Endothelial cell of umbilical vein (primary cell): Measurements from ENCODE around the gene EHD1. TPM values are rescaled to one million over a fixed set of nuclear protein-coding genes. Genes with fewer than 3 reads are reported as not detected.

Experiments
- BruUV-seq: library from RNA; stranded (reverse); fragments of 400-500 nt; replicated peaks from 2 replicates; lab custom pipeline; 2021; lab: Mats Ljungman, UMichigan
- CTCF ChIA-PET: fragments of 300-600, 350-600 bp; sonication (Branson Sonifier 250); formaldehyde crosslinking; loops from one replicate; lab custom pipeline; 2021; ENCODE audit warnings: antibody characterized with exemption, inconsistent platforms; lab: Charles Lee
- POLR2A ChIA-PET: fragments of 300-600, 350-600 bp; sonication (Branson Sonifier 250); formaldehyde crosslinking; loops from one replicate; lab custom pipeline; 2021; ENCODE audit warnings: antibody characterized with exemption, inconsistent platforms; lab: Charles Lee
- DNase-seq: peaks from one replicate; pipeline ENCODE4 v3.0.0-alpha.2; 2011; ENCODE audit warnings: low read depth, low spot score
- FAIRE-seq: peaks from 2 replicates; lab custom pipeline; 2011; peaks lifted over from hg19 to GRCh38; lab: Jason Lieb, UNC
- H2AFZ ChIP-seq: 2 replicates; pipeline ENCODE4 v1.6.0; 2012; ENCODE audit warnings: low read depth, low read length, control low read depth, inconsistent platforms
- H3K27ac ChIP-seq: 2 replicates; pipeline ENCODE4 v1.5.1; 2011; ENCODE audit warnings: low read depth, mild to moderate bottlenecking, control low read depth, low read length, moderate library complexity; ENCODE audit not compliant: insufficient read depth
- H3K27me3 ChIP-seq, 2 experiments: 2 replicates each; pipeline versions ENCODE4 v1.6.0 to v1.6.1; 2011; ENCODE audit warnings: low read length in 2 of 2, mixed read lengths in 1 of 2; ENCODE audit not compliant: control insufficient read depth in 2 of 2, insufficient read depth in 2 of 2
- H3K36me3 ChIP-seq, 2 experiments: 2 replicates in 1 of 2; 3 replicates in 1 of 2; pipeline ENCODE4 v1.5.1; 2011; ENCODE audit warnings: low read length in 2 of 2, mild to moderate bottlenecking in 1 of 2, moderate library complexity in 1 of 2; ENCODE audit not compliant: control insufficient read depth in 2 of 2, insufficient read depth in 2 of 2; ENCODE audit errors: extremely low read depth in 1 of 2
- H3K4me1 ChIP-seq: 3 replicates; pipeline ENCODE4 v1.5.1; 2011; ENCODE audit warnings: mild to moderate bottlenecking, low read length; ENCODE audit not compliant: control insufficient read depth, insufficient read depth; ENCODE audit errors: extremely low read depth
- H3K4me2 ChIP-seq: 2 replicates; pipeline ENCODE4 v1.6.1; 2011; ENCODE audit warnings: low read length, control low read depth, mixed read lengths; ENCODE audit not compliant: insufficient read depth
- H3K4me3 ChIP-seq, 3 experiments: fragments of 200-600 bp in 1 of 3; sonication (generic), shearing (Covaris generic) in 1 of 3; replicated peaks in 1 of 3; 2 replicates each; pipeline ENCODE4 v1.5.1; 2011 to 2016; ENCODE audit warnings: control low read depth in 3 of 3, low read length in 3 of 3, mild to moderate bottlenecking in 2 of 3, inconsistent platforms in 1 of 3, low read depth in 1 of 3, moderate library complexity in 1 of 3; ENCODE audit not compliant: insufficient read depth in 1 of 3
- H3K79me2 ChIP-seq: 2 replicates; pipeline ENCODE4 v1.6.0; 2012; ENCODE audit warnings: low read length, inconsistent platforms; ENCODE audit not compliant: control insufficient read depth, insufficient read depth
- H3K9ac ChIP-seq: replicated peaks from 2 replicates; pipeline ENCODE3; 2011; ENCODE audit warnings: low read length, control low read depth; ENCODE audit not compliant: insufficient read depth; ENCODE audit errors: extremely low read depth
- H3K9me1 ChIP-seq: replicated peaks from 3 replicates; pipeline ENCODE4 v1.6.0; 2011; ENCODE audit warnings: mild to moderate bottlenecking, low read length; ENCODE audit not compliant: control insufficient read depth, insufficient read depth; ENCODE audit errors: extremely low read depth
- H3K9me3 ChIP-seq: replicated peaks from 2 replicates; pipeline ENCODE4 v1.5.1; 2012; ENCODE audit warnings: low read length, inconsistent platforms; ENCODE audit not compliant: control insufficient read depth, insufficient read depth
- H4K20me1 ChIP-seq: replicated peaks from 2 replicates; pipeline ENCODE3; 2011; ENCODE audit warnings: mild to moderate bottlenecking, low read length; ENCODE audit not compliant: control insufficient read depth, insufficient read depth; ENCODE audit errors: extremely low read depth
- EZH2 ChIP-seq: IDR thresholded peaks from 2 replicates; pipeline ENCODE4 v1.6.1; 2012; ENCODE audit warnings: borderline replicate concordance, low read depth, mild to moderate bottlenecking, moderate library complexity, low read length, inconsistent platforms; ENCODE audit not compliant: severe bottlenecking
- FOS ChIP-seq: IDR thresholded peaks from 2 replicates; pipeline ENCODE4 v1.6.1; 2011; ENCODE audit warnings: mild to moderate bottlenecking, low read length, moderate library complexity, borderline replicate concordance; ENCODE audit not compliant: insufficient read depth
- GATA2 ChIP-seq: IDR thresholded peaks from 2 replicates; pipeline ENCODE4 v1.7.0; 2011; ENCODE audit warnings: low read depth, mild to moderate bottlenecking, moderate library complexity, mixed read lengths, low read length; ENCODE audit not compliant: insufficient read length, insufficient read depth
- JUN ChIP-seq: IDR thresholded peaks from 2 replicates; pipeline ENCODE4 v1.6.1; 2011; ENCODE audit warnings: borderline replicate concordance, low read depth; ENCODE audit not compliant: insufficient read length, insufficient read depth
- MAX ChIP-seq: IDR thresholded peaks from 2 replicates; pipeline ENCODE4 v1.6.1; 2011; ENCODE audit not compliant: insufficient read depth, insufficient read length
- MYC ChIP-seq: IDR thresholded peaks from one replicate; pipeline ENCODE4 v1.6.1; 2011; ENCODE audit warnings: mild to moderate bottlenecking, low read depth, low read length
- POLR2A ChIP-seq: IDR thresholded peaks from 2 replicates; pipeline ENCODE4 v1.6.1; 2012; ENCODE audit warnings: low read depth, mild to moderate bottlenecking, control low read depth, low read length
- POLR2AphosphoS5 ChIP-seq: IDR thresholded peaks from 2 replicates; pipeline ENCODE4 v1.6.1; 2012; ENCODE audit warnings: low read depth, mild to moderate bottlenecking, control low read depth, low read length, moderate library complexity; ENCODE audit not compliant: insufficient read depth
- dilution Hi-C: fragments of 300-500 bp; cut with MboI; formaldehyde crosslinking; loops from one replicate; pipeline ENCODE4 v1.15.0; 2019; ENCODE audit warnings: low sequenced_read_pairs; ENCODE audit not compliant: extremely low pct_ligation_motif_present
- intact Hi-C: fragments of 100-400 bp; cut with micrococcal nuclease; formaldehyde crosslinking; loops from one replicate; pipeline ENCODE4 v1.10.0; 2022
- polyA plus RNA-seq, 4 experiments: library from polyadenylated mRNA; depleted of rRNA in 3 of 4; stranded (reverse) in 3 of 4; unstranded in 1 of 4; fragments of >200 nt; gene quantifications; 2 replicates each; pipeline versions ENCODE4 v1.2.1 to v1.2.3, GENCODE V29; 2011 to 2012; ENCODE audit warnings: missing spikeins in 1 of 4
- total RNA-seq: library from RNA; stranded (reverse); gene quantifications from 2 replicates; pipeline ENCODE4 v1.2.3, GENCODE V29; 2021
- TF ChIP-seq, protein P1 (sequence below), 2 donors: IDR thresholded peaks; 1 replicate in 1 of 2; 2 replicates in 1 of 2; pipeline ENCODE4 v1.5.1; 2011; ENCODE audit warnings: low read length in 2 of 2, mild to moderate bottlenecking in 2 of 2, moderate library complexity in 2 of 2, control low read depth in 1 of 2, inconsistent platforms in 1 of 2, low read depth in 1 of 2; ENCODE audit not compliant: insufficient read depth in 1 of 2; ENCODE audit errors: extremely low read depth in 1 of 2

Gene EHD1
- total and polyA plus RNA-seq, 2 donors (not counting 3 experiments of a cell fraction or from before 2014, with no cell fraction given): 109 to 136 TPM

GRCh38 chr11:64854534-64855502 lies 23.6 kb downstream of the EHD1 start:
- Histone ChIP-seq H3K9ac (peak overlapping the region; percentile 4), H3K27me3 (no peaks in the 10 kb centered on the region), H4K20me1 (no peaks in the 10 kb centered on the region), H3K27ac (peak overlapping the region; percentile 74), H3K9me1 (no peaks in the 10 kb centered on the region), H3K4me2 (peak overlapping the region; percentile 3), H3K79me2 (peaks cover 23% of the 10 kb centered on the region), H3K4me3 (no peak overlapping the region), H3K9me3 (no peaks in the 10 kb centered on the region), H2AFZ (no peak overlapping the region), H3K36me3 (peaks cover 0 to 17% of the 10 kb centered on the region in 2 experiments), H3K4me1 (peaks cover 37% of the 10 kb centered on the region)
- DNase-seq: peak; percentile 91
- peak; percentile 98 for FAIRE-seq
- CTCF ChIA-PET: interaction anchor here (0.9 to 9.1 kb wide), 8 partner anchors 9 to 38 kb away, joined by 4 to 101 read pairs (median 6); partner anchors contain the start of genes CDC42BPG and EHD1
- dilution Hi-C loops: no loop called here
- POLR2A ChIA-PET: interaction anchor here (1.0 to 2.8 kb wide), 5 partner anchors 10 to 23 kb away, joined by 3 to 18 read pairs (median 10); partner anchors contain the start of gene EHD1
- intact Hi-C loops: loop anchor here (1.0 to 2.0 kb wide), 3 partner anchors 14 to 62 kb away; partner anchors contain the start of genes ATG2A and EHD1
- no TSS peak for BruUV-seq
- TF ChIP-seq MYC: peak; percentile 89
- TF ChIP-seq POLR2A: peak; percentile 82
- peak; percentile 100 for TF ChIP-seq POLR2AphosphoS5
- peak; percentile 100 for TF ChIP-seq FOS
- TF ChIP-seq JUN: peak; percentile 99
- peak; percentile 76 for TF ChIP-seq GATA2
- TF ChIP-seq, protein P1, sequence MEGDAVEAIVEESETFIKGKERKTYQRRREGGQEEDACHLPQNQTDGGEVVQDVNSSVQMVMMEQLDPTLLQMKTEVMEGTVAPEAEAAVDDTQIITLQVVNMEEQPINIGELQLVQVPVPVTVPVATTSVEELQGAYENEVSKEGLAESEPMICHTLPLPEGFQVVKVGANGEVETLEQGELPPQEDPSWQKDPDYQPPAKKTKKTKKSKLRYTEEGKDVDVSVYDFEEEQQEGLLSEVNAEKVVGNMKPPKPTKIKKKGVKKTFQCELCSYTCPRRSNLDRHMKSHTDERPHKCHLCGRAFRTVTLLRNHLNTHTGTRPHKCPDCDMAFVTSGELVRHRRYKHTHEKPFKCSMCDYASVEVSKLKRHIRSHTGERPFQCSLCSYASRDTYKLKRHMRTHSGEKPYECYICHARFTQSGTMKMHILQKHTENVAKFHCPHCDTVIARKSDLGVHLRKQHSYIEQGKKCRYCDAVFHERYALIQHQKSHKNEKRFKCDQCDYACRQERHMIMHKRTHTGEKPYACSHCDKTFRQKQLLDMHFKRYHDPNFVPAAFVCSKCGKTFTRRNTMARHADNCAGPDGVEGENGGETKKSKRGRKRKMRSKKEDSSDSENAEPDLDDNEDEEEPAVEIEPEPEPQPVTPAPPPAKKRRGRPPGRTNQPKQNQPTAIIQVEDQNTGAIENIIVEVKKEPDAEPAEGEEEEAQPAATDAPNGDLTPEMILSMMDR (IDR thresholded peaks at IDR 0.05; ENCODE audit: extremely low read depth in 1 of 2, insufficient read depth in 1 of 2, low read depth in 1 of 2, low read length in 2 of 2): no peak
- TF ChIP-seq MAX: peak; percentile 50
- no peak for TF ChIP-seq EZH2
